NCI-H2171 (cell line): ENCODE data around the gene GCK.
"Not testable (repeated sequence)": the region's sequence is repeated elsewhere in the genome, so short reads cannot be mapped to it uniquely, and the experiment has no call there.

Source experiments
- DNase-seq: peaks from one replicate; lab custom pipeline; 2025; lab: John Stamatoyannopoulos, UW

GCK gene

DNA sequence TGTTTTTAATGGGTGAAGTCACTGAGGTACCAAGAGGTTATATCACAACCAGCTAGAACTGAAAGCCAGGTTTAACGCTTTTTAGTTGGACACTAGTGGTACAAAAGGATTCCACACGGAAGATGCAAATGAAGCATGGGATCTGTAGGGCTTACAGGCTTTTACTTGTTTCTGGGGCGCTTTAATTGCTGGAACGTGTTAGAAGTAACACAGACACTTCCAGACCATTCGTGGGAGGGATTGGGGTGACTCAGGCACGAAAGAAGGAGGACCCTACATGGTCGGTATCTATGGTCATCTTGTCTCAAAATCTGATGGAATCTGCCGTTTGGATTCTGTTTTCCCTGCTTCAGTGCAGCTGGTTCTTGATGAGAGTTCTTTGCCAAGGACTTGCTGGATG, 12.6 kb upstream of the GCK start:
- DNase-seq: no peak

- DNase-seq: peak; percentile 97
Observed at GRCh38 chr7:44200699-44201461, 11.6 kb upstream of the GCK start, which contains the start of gene YKT6. TSS of gene YKT6 (plus strand) at chr7:44200978. CDS start at chr7:44201136, 158 bp downstream.

GRCh38 chr7:44200163-44200562, 10.9 kb upstream of the GCK start:
- not testable (repeated sequence) for DNase-seq

DNA sequence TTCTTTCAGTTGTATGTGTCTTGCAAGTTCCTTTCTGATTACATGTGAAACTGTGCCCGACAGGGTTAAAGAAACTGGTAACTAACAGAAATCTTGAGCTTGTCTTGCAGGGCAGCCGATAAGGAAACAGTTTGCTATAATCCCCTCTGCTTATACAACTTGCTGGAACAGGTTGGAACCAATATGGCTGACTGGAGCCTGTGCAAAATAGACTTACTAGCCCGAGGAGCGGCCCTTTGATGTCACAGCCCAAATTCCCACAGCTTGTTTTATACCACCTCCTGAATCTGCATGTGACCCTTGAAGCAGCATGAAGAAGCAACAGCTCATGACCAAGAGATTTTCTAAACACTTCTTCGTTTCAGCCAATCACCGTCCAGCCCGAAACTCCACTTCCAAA, 8.2 kb upstream of the GCK start:
- DNase-seq: no peak

DNA sequence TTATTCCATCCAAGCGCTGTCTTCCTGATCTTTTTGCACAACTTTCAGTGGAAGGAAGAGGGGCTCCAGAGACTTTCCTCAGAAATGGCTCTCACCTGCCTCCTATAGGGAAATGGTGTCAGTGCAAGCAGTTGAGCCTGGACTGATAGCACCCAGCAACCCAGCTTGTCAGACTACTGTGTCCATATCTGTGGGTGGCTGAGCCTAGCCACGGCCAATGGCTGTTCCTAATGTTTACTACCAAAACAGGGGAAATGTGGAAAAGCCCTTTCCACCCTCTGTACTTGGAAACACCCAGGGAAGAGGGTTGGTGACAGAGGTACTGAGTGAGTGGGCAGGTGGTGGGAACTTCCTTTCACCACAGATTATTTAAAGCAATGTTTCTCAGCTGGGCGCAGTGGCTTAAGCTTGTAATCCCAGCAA, 7.2 kb upstream of the GCK start:
- no peak for DNase-seq

DNA sequence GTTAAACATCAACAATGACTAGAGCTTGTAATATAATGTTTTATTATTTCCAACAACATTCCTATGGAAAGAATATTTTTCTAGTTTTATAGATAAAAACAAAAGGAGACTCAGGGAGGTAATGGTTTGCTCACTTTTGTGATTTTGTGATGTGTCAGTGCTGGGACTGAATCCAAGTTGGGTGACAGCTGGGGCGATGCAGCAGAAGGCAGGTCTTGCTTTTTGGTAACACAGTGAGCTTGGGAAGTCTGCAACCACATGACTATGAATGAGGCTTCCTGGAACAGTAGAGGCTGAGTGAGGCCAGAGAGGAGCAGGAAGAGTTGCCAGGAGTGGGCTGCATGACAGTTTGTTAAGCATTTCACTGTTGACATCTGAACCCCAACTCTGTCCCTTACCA, 6.7 kb upstream of the GCK start:
- peak; percentile 52 for DNase-seq

DNA sequence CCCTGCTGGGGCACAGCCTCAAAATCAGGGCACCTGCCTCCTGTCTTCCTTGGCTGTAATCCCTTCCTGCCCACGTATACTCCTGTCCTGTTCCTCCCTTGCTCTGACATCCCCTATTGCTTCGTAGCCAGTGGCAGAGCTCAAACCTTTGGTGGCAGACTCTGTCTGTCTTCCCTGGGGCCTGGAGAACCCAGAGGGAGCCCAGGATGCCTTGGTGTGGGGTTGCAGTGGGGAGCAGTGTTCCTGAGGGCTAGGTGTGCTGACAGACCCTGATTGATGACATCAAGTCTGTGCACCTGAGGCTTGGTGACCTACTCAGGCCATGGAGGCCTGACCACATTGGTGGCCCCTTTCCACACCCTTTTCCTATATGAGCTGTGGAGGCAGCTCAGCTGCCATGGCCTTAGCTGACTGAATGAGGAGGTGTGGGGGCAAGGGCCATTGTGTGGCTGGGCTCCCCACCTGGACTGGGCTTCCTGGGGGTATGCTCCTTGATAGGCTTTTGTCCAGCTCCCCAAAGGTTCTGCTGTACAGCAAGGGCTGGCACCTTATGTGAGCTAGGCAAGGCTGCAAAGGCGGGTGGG, 5.4 kb upstream of the GCK start:
- DNase-seq: no peak

DNA sequence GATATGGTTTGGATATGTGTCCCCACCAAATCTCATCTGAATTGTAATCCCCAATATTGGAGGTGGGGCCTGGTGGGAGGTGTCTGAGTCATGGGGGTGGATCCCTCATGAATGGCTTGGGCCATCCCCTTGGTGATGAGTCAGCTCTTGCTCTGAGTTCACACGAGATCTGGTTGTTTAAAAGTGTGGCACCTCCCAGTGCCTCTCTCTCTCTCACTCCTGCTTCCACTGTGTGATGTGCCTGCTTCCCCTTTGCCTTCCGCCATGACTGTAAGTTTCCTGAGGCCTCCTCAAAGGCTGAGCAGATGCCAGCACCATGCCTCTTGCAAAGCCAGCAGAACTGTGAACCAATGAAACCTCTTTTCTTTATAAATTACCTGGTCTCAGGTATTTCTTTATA, 4.8 kb upstream of the GCK start:
- no peak for DNase-seq

- no peak for DNase-seq
Observed at GRCh38 chr7:44193011-44193802, 4.0 kb upstream of the GCK start.

GRCh38 chr7:44191171-44191570, 1.9 kb upstream of the GCK start:
- DNase-seq: no peak

DNA sequence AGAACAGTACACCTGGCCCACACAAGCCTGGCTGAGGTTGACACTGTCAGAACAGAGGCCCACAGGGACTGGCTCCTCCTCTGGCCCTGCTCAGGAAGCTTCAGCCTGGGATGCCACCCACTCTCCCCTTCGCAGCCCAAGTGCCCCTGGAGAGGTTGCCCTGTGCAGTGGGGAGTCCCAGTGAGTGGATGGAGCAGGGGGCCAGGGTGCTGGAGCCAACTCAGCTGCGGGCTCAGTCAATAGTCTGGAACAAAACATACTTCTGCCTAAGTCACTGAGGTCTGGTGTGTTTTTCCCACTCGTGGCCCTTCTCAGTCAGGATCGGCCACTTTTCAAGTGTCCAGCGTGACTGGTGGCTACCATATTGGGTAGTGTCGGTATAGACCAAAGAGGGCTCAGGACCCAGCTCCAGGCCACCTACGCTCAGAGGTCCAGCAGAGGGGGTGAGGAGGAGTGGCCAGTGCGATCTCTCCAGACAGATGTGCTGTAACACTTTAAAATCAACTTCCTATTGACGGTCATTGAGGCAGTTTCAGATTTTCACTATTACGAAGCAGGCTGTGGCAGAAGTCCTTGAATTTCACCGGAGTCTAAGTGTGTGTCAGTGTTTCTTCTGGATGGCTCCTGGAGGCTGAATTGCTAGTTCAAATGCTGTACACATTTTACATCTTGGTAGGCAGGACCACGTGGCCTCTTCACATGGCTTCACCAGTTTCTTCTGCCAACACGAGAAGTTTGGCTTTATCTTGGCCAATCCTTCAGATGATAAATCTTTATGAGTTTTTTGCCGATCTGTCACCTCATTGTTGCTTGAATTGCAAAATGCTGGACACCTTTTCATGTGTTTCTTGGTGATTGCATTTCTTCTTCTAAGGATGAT, 994 bp upstream of the GCK start:
- DNase-seq: no peak

GRCh38 chr7:44188480-44189225, 586 bp downstream of the GCK start:
- no peak for DNase-seq

DNA sequence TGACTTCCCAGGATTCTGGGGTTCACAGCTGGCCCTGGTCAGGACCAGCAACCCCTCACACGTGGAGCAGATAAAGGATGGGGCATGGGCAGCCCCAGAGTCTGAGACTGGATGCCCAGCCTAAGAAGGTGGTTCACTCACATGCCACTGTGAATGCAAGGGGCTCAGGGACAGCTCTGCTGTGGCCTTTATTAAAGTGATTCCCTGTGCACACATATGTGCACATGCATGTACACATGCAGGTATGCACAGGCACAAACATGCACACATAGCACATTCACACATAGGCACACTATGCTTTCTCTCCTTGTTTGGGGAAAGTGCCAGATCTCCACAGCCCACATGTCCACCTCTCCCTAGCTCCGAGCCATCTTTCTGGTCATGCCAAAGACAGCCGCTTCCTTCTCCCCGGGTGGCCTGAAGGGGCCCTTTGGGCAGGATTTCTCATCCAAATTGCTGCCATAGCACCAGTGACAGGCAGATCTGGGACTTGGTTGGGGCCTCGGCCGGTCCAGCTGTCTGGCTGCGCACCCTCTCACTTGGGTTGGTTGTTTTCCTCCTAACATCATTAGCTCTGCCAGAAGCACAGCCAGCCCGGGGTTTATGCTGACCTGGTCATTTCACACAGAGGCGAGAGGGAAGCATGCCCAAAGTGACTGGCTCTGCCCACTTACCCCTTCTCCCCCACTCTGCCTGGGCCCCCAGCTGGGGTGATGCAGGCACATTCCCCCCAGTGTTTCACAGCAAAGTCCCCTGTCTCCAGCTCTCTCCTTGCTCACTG, 1.4 kb downstream of the GCK start:
- no peak for DNase-seq

- no peak for DNase-seq
Observed at GRCh38 chr7:44186736-44187135, 2.5 kb downstream of the GCK start.

DNA sequence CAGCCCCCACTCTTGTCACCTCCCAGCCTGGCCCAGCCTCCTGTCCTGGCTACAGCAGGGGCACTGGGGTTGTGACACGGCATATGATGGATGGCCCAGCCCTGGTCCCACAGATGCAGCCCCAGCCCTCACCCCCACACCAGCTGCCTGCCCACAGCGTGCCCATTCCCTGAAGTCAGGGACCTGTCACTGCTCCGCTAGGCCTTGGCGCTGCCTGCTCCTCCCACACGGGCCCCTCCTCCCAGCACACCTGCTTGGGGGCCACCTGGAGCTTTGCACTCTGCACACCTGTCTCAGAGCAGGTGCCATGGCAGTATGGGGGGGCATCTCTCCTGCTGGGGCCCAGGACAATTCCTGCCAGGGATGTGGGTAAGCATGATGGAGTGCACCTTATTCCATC, 3.5 kb downstream of the GCK start:
- DNase-seq: peak; percentile 23

DNA sequence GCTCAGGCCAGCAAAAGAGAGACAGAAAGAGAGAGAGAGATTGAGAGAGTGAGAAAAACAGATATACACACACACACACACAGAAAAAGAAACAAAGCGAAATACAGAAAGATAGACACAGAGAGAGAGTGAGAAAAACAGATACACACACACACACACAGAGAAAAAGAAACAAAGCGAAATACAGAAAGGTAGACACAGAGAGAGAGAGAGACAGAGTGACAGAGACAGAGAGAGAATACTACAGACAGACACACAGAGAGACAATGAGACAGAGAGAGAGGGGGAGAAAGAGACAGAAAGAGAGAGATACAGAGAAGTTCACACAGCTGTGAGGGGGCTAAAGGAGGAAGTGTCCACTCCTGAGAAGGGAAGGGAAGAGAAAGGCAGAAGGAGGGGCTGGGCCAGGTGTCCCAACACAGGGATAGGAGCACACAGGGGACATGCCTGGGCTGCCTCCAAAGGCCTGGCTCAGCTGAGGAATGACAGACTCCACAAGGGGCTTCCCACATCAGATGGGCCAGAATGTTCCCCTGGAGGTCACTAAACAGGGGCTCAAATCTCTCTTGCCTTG, 4.3 kb downstream of the GCK start:
- no peak for DNase-seq

DNA sequence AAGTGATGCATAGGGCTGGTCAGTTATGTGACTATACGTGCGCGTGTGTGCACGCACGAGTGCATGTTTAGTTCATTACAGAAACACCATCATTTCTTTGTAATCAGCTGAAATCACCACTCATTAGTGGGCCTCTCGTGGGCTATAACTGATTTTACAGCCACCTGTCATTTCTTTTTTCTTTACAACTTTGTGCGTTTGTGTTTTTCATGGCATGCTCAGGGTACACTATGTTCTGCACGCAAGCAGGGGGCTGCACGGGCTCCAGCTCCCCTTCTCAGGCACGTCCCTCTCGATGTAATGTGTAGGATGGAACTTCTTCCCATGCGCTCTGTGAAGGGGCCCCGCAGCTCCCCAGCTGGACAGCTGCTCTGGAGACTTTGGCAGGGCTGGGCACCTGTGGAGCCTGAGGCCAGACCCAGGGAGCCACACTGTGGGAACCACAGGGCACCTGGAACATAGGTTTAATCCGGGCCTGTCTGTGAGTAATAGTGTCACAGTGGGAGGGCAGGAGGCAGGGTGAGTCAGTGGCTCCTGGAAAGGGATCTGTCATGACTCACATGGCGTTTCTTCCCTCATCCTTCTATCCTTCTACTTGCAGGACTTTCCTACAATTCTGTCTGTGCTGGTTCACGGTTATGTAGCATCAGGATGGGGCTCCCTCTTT, 4.9 kb downstream of the GCK start:
- DNase-seq: no peak

DNA sequence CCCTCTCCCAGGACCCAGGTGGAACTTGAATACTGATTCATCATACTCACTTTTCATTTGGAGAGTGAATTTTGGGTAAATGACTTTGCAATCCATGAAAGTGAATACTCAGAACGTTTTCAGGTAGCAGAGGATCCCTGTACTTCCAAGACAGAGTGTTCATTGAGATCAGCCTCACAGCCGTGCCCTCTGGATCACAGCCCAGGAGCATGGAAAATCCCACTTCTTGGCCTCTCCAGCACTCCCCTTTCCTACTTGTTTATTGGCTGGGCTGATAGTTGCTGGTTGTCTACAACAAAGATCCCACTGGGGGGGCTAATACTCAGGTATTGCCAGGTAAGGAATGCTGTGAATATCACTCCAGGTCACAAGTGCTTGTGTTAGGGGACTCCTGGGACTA, 5.9 kb downstream of the GCK start:
- no peak for DNase-seq

- DNase-seq: no peak
Observed at GRCh38 chr7:44182827-44183226, 6.4 kb downstream of the GCK start.

GRCh38 chr7:44180631-44181030, 8.6 kb downstream of the GCK start:
- no peak for DNase-seq
